Stimulated activated CD4-positive, alpha-beta T cell treated with anti-CD3 and anti-CD28 coated beads, Interleukin-1b, Interleukin-23, amount 100 ng/mL, for 1 hour (primary cell): ENCODE results near the gene GPR55.
A peak's percentile ranks its signal among the peaks of the same experiment; 100 is the strongest.
"Not testable (repeated sequence)": the region's sequence is repeated elsewhere in the genome, so short reads cannot be mapped to it uniquely, and the experiment has no call there.

Source experiments
- DNase-seq, 2 donors: peaks; one replicate each; pipeline ENCODE4 v3.0.0-alpha.2; 2020; ENCODE audit warnings: low read depth in 2 of 2

The GPR55 gene, protein sequence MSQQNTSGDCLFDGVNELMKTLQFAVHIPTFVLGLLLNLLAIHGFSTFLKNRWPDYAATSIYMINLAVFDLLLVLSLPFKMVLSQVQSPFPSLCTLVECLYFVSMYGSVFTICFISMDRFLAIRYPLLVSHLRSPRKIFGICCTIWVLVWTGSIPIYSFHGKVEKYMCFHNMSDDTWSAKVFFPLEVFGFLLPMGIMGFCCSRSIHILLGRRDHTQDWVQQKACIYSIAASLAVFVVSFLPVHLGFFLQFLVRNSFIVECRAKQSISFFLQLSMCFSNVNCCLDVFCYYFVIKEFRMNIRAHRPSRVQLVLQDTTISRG

DNA sequence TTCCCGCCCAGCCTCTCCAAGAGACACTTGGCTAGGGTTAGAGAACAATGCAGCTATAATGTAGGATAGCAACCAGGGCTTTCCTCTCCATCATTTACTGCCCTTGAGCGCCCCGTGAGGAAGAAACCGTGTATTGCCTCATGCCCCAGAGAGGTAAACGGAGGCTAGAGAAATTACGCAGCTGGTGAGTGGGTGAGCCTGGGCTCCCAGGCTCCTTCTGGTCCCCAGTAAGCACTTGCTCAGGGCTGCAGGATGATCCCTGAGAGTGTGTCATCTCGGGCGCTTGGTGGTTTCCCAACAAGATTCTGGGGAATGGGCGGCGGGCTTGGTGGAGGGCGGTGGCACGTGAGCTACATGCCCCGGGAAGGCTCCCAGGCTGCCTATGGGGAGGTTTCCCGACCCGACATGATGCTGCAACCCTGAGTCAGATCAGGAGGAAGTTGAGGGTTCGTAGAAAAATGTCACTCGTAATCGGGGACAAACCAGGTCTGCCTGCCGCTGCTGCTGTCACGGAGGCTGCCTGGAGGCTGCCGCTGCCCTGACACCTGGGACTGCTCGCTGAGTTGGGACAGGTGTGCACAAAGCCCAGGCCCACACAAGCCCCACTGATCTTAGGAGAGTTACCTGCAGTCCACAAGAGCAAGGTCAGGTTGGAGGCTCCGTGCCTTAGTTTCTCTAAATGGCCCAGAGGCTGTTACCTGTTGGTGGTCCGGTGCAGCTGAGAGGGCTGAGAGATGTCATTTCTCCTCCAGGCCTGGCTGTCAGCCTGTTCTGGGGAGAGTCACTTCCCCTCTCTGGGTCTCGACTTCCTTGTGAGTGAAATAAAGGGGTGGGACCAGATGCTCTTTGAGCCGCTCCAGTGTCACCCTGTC, at the start of gene GPR55:
TSS of gene GPR55 (minus strand) at position 773 of the 872 bp plus-strand sequence. CDS start 14,280 bp downstream, outside the sequence.
- DNase-seq = peak in 1 of 2 donors; percentile 65

DNA sequence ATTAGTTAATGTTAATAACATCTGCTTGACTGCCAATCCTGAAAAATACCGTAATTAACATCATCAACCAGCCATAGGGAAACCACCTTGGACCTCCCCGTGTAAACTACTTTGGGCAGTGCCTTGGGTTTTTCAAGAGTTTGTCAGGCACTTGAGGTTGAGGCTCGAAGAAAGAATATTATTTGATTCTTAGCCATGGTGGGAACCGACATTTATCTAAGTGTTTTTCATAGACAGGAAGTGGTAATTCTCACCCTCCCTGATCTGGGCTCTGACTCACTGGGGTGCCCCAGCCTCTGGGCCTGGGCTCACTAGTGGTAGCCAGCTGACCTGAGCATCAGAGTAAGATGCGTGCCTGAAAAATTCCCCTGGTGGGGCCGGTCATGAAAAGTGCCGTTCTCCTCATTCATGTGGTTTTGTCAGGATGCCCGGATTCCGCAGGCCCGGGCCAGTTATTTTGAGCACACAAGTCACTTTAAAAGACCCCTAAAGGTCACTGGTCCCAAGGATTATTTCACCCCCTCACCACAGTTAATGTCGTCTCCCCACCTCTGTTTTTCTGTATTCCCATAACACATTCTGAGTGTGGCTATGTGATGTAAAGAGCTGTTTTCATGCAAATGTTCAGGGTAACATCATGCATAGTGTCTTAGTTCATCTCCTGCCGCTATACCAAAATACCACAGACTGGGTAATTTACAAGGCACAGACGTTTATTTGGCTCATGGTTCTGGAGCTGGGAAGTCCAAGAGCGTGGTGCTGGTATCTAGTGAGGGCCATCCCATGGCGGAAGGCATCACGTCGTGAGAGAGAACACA, 49.3 kb upstream of the GPR55 start:
- DNase-seq = peak in 1 of 2 donors; percentile 23

DNA sequence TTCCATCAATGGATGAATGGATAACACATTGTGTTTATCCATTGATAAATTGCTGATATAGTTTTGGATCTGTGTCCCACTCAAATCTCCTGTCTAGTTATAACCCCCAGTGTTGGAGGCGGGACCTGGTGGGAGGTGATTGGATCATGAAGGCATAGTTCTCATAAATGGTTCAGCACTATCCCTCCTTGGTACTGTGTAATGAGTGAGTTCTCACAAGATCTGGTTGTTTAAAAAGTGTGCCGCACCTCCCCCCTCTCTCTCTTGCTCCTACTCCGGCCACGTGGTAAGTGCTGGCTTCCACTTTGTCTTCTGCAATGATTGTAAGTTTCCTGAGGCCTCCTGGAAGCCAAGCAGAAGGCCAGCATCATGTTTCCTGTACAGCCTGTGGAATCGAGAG, 47.0 kb upstream of the GPR55 start:
- no peak for DNase-seq

DNA sequence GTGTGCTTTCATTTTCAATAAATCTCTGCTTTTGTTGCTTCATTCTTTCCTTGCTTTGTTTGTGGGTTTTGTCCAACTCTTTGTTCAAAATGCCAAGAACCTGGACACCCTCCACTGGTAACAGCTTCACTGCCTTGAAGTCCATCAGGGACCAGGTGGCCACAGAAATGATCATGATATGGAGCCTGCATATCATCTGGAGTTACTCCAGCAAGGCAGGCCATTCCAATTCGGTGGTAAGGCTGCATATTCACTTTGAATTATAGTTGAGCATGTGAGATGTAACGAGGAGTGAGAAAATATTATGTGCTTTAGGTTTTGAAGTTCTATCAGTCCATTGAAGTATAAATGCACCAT, 44.6 kb upstream of the GPR55 start:
- no peak for DNase-seq

DNA sequence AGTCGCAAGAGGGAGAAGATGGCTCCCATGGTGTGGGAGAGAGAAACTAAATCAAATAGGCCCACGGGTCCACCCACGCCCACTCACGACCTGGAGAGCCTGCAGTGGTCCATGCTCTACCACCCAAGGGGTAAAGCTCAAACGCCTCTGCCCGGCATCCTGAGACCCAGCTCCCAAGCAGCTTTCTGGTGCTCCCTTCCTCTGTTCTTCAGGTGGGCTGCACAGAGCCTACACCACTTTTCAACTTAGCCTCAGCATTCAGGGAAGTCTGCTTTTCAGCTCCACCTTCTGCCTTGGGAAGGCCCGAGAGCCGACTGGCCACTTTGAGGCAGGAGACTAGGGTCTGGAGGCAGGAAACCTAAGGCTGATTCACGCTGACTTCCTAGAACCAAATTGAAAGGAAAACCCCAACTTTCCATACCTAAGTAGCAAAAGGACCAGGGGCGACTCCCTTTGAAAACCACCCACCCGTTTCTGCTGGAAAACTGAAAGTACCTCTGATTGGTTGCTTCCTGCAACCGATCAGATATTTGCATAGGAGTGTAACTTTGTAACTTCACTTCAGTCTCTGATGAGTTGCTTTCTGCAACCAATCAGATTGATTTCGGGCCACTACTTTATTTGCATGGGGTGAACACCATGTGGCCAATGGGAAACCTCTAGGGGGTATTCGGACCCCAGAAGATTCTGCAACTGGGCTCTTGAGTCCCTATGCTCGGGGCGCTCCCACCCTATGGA, 44.0 kb upstream of the GPR55 start:
- no peak for DNase-seq

DNA sequence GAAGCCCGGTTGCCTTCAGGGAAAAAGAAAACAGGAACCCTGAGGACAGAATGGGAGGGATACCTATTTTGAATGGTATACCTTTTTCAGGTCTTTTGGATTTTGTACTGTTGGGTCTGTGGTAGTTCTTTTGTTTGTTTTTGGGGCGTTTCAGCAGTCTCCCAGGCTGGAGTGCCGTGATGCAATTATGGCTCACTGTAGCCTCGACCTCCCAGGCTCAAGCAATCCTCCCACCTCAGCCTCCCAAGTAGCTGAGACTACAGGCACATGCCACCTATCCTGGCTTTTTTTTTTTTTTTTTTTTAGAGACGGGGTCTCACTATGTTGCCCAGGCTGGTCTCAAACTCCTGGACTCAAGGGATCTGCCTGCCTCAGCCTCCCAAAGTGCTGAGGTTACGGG, 43.3 kb upstream of the GPR55 start:
- DNase-seq = not testable (repeated sequence)

DNA sequence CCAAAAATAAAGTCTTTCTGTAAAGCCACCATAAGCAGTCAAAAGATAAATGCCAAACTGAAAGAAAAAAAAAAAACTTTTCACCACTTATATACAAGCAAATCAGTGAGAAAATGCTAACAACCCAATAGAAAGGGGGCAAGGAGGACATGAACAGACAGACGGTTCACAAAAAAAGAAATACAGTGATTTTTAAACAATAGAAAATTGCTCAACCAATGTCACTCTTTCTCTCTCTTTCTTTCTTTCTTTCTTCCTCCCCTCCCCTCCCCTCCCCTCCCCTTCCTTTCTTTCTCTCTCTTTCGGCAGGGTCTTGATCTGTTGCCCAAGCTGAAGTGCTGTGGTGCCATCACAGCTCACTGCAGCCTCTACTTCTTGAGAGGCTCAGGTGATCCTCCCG, 42.1 kb upstream of the GPR55 start:
- DNase-seq = no peak

DNA sequence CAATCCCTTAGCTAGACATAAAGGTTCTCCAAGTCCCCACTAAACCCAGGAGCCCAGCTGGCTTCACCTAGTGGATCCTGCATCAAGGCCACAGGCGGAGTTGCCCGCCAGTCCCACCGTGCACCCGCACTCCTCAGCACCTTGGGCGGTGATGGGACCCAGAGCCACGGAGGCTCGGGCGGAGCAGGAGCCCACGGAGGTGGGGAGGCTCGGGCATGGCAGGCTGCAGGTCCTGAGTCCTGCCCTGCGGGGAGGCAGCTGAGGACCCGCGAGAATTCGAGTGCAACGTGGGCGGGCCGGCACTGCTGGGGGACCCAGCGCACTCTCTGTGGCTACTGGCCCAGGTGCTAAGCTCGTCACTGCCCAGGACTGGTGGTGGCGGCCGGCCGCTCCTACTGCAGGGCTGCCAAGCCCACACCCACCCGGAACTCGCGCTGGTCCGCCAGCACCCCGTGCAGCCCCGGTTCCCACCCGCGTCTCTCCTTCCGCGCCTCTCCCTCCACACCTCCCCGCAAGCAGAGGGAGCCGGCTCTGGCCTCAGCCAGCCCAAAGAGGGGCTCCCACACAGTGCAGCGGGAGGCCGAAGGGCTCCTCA, 39.2 kb upstream of the GPR55 start:
- no peak for DNase-seq

DNA sequence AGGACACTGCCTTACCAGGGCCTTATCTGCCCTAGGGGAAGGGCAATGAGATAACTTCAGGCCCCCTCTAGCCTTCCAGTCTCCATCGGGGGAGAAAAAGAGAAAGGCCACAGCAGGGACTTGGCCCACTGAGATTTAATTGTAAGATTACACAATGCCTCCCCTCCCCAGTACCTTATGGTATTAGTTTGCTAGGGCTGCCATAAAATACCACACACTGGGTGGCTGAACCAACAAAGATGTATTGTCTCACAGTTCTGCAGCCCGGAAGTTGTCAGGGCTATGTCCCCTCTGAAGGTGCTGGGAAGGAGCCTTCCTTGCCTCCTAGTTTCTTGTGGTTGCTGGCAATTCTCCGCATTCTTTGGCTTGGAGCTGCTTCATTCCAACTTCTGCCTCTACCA, 36.0 kb upstream of the GPR55 start:
- no peak for DNase-seq

DNA sequence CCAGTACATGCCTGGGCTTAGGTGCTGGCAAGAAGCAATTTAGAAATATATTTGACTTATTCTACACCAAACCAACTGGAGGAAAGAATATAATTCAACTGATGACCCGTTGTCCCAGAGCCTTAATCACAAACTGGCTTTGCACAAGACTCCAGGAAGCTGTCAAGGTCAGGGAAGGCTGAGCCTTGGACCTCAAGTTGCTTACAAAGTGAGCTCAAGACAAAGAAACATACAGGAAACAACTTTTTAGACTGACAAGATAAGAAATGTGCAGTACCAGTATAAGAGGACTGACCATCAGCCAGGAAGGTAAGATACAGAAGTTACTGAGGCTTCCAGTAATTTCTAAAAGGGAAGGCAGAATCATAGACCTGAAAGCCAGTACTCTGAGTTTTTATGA, 35.0 kb upstream of the GPR55 start:
- no peak for DNase-seq

DNA sequence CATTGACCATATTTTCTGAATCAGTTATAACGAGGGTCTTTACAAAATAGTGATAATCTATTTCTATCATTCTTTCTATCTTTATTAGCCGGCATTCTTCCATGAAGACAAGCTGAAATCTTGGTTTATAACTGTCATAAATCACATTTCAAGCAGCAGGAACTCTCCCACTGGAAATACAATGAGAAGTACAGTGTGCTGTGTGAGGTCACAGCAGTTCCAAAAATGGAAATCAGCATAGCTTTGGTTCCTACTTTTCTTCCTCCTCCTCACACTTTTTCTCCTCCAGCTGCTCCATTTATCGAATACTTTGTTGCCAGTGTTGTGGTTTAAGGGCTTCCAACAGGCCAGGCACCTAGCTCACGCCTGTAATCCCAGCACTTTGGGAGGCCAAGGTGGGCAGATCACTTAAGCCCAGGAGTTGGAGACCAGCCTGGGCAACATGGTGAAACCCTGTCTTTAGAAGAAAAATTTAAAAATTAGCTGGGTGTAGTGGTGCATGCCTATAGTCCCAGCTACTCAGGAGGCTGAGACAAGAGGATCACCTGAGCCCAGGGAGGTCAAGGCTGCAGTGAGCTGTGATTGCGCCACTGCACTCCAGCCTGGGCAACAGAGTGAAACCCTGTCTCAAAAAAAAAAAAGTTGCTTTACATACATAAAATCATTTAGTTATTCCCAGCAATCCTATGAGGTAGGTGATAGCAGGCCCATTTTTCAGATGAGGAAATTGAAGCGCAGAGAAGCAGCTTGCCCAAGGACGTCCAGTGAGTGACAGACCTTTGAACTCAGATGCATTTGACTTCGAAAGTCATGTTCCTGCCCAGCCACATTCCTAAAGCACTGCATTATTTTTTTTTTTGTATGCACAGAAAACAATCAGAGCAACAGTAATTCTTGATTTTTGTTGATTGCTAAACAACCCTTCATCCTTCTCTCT, 34.0 kb upstream of the GPR55 start:
- no peak for DNase-seq

DNA sequence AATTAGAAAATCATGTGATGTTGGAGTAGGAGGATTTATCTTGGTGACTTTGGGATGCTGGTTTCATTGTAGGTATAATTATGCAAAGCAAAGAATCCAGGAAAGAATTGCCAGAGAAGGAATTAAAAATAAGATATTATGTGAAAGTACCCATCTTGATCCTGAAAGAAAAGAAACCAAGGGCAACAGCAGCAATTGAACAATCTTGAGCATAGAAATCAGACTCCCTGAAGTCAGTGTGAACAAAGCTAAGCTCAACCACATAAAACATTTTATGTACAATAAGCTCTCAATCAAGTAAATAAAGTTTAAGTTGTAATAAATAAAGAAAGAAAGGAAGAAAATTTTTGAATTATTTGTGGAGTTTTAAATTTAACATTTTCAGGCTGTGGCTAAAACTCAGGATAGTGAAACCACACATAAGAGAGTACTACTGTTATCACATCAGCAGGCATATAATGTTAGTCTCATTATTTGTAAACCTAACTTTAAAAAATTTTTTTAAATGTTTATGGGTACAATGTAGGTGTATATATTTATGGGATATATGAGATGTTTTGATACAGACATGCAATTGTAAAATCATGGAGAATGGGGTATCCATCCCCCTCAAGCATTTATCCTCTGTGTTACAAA, 32.8 kb upstream of the GPR55 start:
- DNase-seq = no peak

DNA sequence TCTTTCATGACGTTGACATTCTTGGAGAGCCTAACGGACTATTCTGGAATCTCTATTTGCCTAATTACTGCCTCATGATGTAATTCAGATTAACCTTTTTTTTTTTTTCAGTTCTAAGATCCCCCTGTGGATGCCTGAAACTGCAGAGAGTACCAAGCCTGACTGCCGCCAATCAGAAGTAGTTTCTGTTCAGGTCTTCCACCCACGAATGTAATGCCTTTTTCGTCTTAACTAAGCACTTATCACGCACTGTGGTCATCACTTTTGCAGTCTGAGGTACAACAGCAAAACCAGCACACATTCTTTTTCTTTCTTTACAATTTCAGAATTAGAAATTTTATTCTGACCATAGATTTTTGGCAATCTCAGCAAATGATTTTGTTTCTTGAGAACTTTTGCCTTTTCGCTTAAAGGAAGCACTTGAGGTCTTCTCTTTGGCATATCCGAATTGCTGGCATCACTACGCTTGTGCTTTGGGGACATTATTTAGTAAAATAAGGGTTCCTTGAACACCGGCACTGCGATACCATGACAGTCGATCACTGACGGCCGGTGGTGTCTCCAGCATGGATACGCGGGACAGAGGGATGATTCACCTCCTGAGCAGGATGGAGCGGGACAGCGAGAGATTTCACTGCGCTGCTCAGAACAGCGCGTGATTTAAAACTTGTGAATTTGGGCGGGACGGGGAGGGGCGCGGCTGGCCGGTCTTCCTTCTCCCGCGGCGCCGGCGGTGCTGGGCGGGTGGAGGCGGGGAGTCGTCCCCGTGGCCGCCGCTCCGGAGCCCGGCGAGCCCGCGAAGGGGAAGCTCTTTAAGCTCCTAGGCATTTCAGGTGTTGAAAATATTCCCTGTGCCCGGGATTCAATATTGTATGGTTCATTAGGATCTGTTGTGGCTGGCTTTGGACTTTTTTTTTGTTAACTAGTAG, 32.0 kb upstream of the GPR55 start:
- DNase-seq = no peak

DNA sequence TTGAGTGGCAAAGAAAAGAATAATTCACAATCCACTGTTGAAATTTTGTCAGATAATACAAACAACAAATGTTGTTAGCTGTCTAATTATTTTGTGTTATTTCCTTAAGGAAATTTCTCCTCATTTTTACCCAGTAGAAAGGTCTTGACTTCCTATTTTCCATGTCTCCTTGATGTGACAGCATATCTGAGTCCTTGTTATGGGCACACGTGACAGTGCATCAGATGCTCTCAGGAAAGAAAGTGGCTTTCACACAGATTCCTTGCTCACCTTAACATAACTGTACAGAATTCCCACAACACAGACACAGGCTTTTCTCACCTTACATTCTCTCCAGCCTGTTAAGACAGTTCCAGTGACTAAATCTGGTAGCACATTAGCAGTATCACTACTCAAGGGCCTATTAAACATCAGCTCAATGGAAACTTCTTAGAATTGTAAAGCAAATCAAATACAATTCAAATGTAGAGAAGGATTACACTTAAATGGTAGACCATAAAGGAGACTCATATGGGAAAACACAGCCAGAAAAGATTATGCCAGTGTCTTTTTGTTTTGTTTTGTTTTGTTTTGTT, 30.2 kb upstream of the GPR55 start:
- no peak for DNase-seq

DNA sequence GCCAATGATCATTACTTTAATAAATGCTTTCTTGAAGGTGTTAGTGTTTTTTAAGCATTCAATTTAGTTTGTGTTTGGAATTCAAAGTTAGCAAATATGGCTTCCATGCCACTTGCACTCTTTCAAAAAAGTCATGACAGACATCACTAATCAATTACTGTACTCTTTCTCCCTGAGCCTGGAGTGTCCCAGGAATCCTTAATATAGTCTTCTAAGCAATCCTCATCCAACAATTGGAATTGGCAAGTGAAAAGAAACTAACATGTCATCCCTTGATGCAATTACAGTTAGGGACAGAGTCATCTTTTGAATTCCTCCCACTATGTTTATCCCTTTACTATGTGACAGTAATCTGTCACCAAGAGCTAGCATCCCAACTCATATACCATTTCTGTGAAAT, 29.7 kb upstream of the GPR55 start:
- no peak for DNase-seq

DNA sequence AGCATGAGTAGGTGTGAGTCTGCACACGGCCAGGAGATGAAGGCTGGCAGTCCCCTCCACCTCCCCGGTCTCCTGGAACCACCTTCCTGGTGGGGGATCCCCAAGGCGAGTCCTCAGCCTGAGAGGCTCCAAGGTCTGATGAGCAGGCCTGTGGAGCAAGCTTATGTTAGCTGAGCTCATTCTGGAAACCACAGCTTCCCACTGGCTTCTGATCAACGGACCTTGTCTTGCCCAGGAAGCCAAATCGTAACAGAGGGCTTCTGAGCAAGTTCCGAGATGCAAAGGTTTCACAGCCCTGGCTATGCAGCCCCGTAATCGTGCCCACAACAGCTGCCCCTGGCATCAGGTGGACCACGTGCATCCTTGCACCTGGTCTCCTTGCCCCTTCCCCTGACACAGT, 28.8 kb upstream of the GPR55 start:
- no peak for DNase-seq

DNA sequence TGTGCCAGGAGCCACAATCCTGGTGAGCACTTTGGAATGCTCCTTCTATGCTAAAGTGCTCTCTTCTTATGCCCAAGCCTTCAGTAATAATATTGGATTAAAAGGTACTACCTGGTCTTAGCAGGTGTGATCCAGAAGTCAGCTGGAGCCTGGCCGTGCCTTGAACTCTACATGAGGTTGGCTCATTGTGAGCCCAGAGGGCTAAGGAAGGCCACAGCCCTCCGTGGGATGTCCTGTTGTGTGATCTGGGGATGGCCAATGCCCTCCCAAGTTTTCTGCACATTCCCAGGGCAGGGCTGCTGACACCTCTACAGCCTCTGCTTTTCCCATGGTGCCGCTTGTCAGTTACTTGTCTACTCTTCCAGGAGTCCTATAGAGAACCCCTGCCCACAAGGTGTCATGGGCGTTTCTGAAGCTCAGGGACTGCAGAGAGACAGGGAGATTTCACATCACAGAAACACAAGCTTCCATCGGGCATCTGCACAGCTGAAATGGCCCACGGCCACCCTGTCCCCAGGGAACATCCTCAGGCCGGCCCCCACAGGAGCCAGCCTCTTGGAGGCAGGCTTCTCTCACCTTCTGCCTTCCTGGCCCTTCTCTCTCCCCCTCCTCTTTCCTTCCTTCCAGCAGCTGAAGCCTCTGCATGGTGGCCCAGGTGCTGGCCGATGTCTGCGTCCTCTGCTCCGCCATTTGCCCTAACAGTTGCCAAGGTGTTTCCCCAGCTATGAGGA, 27.3 kb upstream of the GPR55 start:
- DNase-seq = no peak
